KMS-11 (cell line): ENCODE data around the gene RAPGEF2.

Source experiments
- H2AFZ ChIP-seq: fragments of 200-600 bp; sonication (generic); 2 replicates; pipeline ENCODE4 v1.6.1; 2016; ENCODE audit warnings: antibody characterized with exemption, mixed run types, low read depth
- H3K27ac ChIP-seq: fragments of 200-600 bp; sonication (generic); 2 replicates; pipeline ENCODE4 v1.6.1; 2016; ENCODE audit warnings: mild to moderate bottlenecking, mixed run types
- H3K27me3 ChIP-seq: fragments of 200-600 bp; sonication (generic); 2 replicates; pipeline ENCODE4 v1.6.1; 2017; ENCODE audit warnings: mild to moderate bottlenecking, low read depth, mixed run types, moderate library complexity; ENCODE audit not compliant: insufficient read depth
- H3K36me3 ChIP-seq: fragments of 200-600 bp; sonication (generic); 2 replicates; pipeline ENCODE4 v1.6.1; 2017; ENCODE audit warnings: mild to moderate bottlenecking, mixed run types; ENCODE audit not compliant: insufficient read depth
- H3K4me1 ChIP-seq: fragments of 200-600 bp; sonication (generic); 2 replicates; pipeline ENCODE4 v1.6.1; 2016; ENCODE audit warnings: mild to moderate bottlenecking, low read depth, mixed run types; ENCODE audit not compliant: poor library complexity, severe bottlenecking
- H3K4me2 ChIP-seq: fragments of 200-600 bp; sonication (generic); 2 replicates; pipeline ENCODE4 v1.7.0; 2016; ENCODE audit warnings: mild to moderate bottlenecking, mixed run types
- H3K4me3 ChIP-seq: fragments of 200-600 bp; sonication (generic); IDR thresholded peaks from 2 replicates; pipeline ENCODE4 v1.6.1; 2017; ENCODE audit warnings: low read depth, low read length, mixed read lengths; ENCODE audit not compliant: insufficient read depth
- H3K79me2 ChIP-seq: fragments of 200-600 bp; sonication (generic); 2 replicates; pipeline ENCODE4 v1.6.1; 2016; ENCODE audit warnings: low read depth, mixed run types; ENCODE audit not compliant: insufficient read depth
- H3K9ac ChIP-seq: fragments of 200-600 bp; sonication (generic); 2 replicates; pipeline ENCODE4 v1.6.1; 2016; ENCODE audit warnings: mild to moderate bottlenecking, mixed run types
- H4K20me1 ChIP-seq: fragments of 200-600 bp; sonication (generic); 2 replicates; pipeline ENCODE4 v1.6.1; 2016; ENCODE audit warnings: mild to moderate bottlenecking, mixed run types; ENCODE audit not compliant: insufficient read depth
- CTCF ChIP-seq: fragments of 200-600 bp; sonication (generic); conservative IDR thresholded peaks from 2 replicates; pipeline ENCODE4 v1.6.1; 2017; ENCODE audit warnings: low read depth, mild to moderate bottlenecking, antibody characterized with exemption, low read length, moderate library complexity, mixed read lengths

The RAPGEF2 gene

GRCh38 chr4:159298502-159298901 lies 195.6 kb downstream of the RAPGEF2 start:
- H3K27ac ChIP-seq: no peak overlapping the region
- no peak overlapping the region for H3K4me3 ChIP-seq

GRCh38 chr4:159303435-159303834 lies 200.6 kb downstream of the RAPGEF2 start:
- no peaks in the 10 kb centered on the region for H3K79me2 ChIP-seq
- H3K27ac ChIP-seq: no peak overlapping the region
- TF ChIP-seq CTCF: no peak
- no peak overlapping the region for H3K4me2 ChIP-seq
- no peaks in the 10 kb centered on the region for H4K20me1 ChIP-seq
- H3K27me3 ChIP-seq: no peaks in the 10 kb centered on the region
- H3K4me3 ChIP-seq: no peak overlapping the region
- H3K4me1 ChIP-seq: no peaks in the 10 kb centered on the region
- no peak overlapping the region for H3K9ac ChIP-seq
- no peak overlapping the region for H2AFZ ChIP-seq
- H3K36me3 ChIP-seq: no peaks in the 10 kb centered on the region

More at GRCh38 chr4:159298502-159298901, 195.6 kb downstream of the RAPGEF2 start:
- no peak for TF ChIP-seq CTCF
- Histone ChIP-seq H3K4me2 (no peak overlapping the region), H4K20me1 (no peaks in the 10 kb centered on the region), H3K9ac (no peak overlapping the region), H3K36me3 (no peaks in the 10 kb centered on the region), H3K27me3 (no peaks in the 10 kb centered on the region), H2AFZ (no peak overlapping the region), H3K4me1 (no peaks in the 10 kb centered on the region), H3K79me2 (no peaks in the 10 kb centered on the region)

GRCh38 chr4:159305129-159305528 lies 202.2 kb downstream of the RAPGEF2 start:
- Histone ChIP-seq H2AFZ (no peak overlapping the region), H4K20me1 (no peaks in the 10 kb centered on the region), H3K27me3 (no peaks in the 10 kb centered on the region), H3K27ac (no peak overlapping the region), H3K9ac (no peak overlapping the region), H3K4me3 (no peak overlapping the region), H3K79me2 (no peaks in the 10 kb centered on the region), H3K4me2 (no peak overlapping the region), H3K4me1 (no peaks in the 10 kb centered on the region), H3K36me3 (no peaks in the 10 kb centered on the region)
- TF ChIP-seq CTCF: no peak

- Histone ChIP-seq H3K9ac (no peak overlapping the region), H3K4me1 (peaks cover 21% of the 10 kb centered on the region), H3K4me3 (no peak overlapping the region), H4K20me1 (no peaks in the 10 kb centered on the region), H3K79me2 (no peaks in the 10 kb centered on the region), H3K4me2 (no peak overlapping the region), H3K27ac (no peak overlapping the region), H3K27me3 (no peaks in the 10 kb centered on the region), H2AFZ (no peak overlapping the region), H3K36me3 (no peaks in the 10 kb centered on the region)
- TF ChIP-seq CTCF: no peak
Observed at GRCh38 chr4:159307929-159308328, 205.1 kb downstream of the RAPGEF2 start.
